Psoas muscle (tissue), 8 donors: Measurements from ENCODE around the gene CWF19L1. TPM values are rescaled to one million over a fixed set of nuclear protein-coding genes. Genes with fewer than 3 reads are reported as not detected.
"Not testable (repeated sequence)": the region's sequence is repeated elsewhere in the genome, so short reads cannot be mapped to it uniquely, and the experiment has no call there.

ENCODE experiments used
- ATAC-seq, 4 donors: fragments of 200-7000 bp; cut with Tn5 transposase; one replicate each; pipeline ENCODE4 v1.9.1; 2020; ENCODE audit warnings: moderate library complexity in 3 of 4, mild to moderate bottlenecking in 2 of 4
- DNase-seq, 2 donors: peaks; one replicate each; pipeline ENCODE4 v3.0.0-alpha.2; 2020
- H3K27ac ChIP-seq: fragments of 200-600 bp; one replicate; pipeline ENCODE4 v1.8.0; 2022
- H3K27me3 ChIP-seq, 3 donors: fragments of 200-600 bp in 1 of 3; one replicate each; pipeline versions ENCODE4 v1.6.1 to v1.8.0; 2013 to 2022; ENCODE audit warnings: low read length in 2 of 3, mild to moderate bottlenecking in 2 of 3, moderate library complexity in 1 of 3; ENCODE audit not compliant: insufficient read depth in 3 of 3
- H3K36me3 ChIP-seq, 2 donors: fragments of 200-600 bp in 1 of 2; one replicate each; pipeline versions ENCODE4 v1.6.1 to v1.8.0; 2013 to 2022; ENCODE audit warnings: low read depth in 1 of 2, mild to moderate bottlenecking in 1 of 2, moderate library complexity in 1 of 2; ENCODE audit not compliant: insufficient read depth in 1 of 2
- H3K4me1 ChIP-seq: fragments of 200-600 bp; one replicate; pipeline ENCODE4 v1.8.0; 2022
- H3K4me3 ChIP-seq: fragments of 200-600 bp; one replicate; pipeline ENCODE4 v1.8.0; 2022; ENCODE audit warnings: mild to moderate bottlenecking
- H3K9me3 ChIP-seq: fragments of 200-600 bp; one replicate; pipeline ENCODE4 v1.8.0; 2022
- CTCF ChIP-seq: fragments of 200-600 bp; IDR thresholded peaks from one replicate; pipeline ENCODE4 v1.8.0; 2022; ENCODE audit warnings: antibody characterized with exemption
- WGBS, 3 donors: extraction: QIAGEN DNeasy Blood & Tissue Kit; methylation state at CpG; one replicate each; pipeline versions ENCODE4 v1.1.6 to v1.1.7; 2013; 5-methylcytosine and 5-hydroxymethylcytosine counted together
- intact Hi-C, 2 donors: fragments of 100-400 bp; cut with DNase I; formaldehyde crosslinking; loops; one replicate each; pipeline versions ENCODE4 v1.11.0 to v1.14.2; 2022
- polyA plus RNA-seq, 3 donors: library from polyadenylated mRNA; stranded (reverse); fragments of 200-250 nt; gene quantifications; one replicate each; pipeline ENCODE4 v1.2.3, GENCODE V29; 2013
- total RNA-seq, 4 donors: library from RNA; stranded (reverse); fragmentation: NEBNext Ultra II Directional in 2 of 4; extraction: Animal tissue kit (Norgen Biotek cat#: 25700) in 2 of 4; gene quantifications; one replicate each; pipeline versions ENCODE4 v1.2.1 to v1.2.4, GENCODE V29; 2021 to 2023
- donor health status: healthy with polysubstance abuse.
- donor health status: DM: no; HTN: no; CAD: no; lungs with moderate emphysema.
- donor health status: Bipolar disorder and iron deficiency.
- donor health status: healthy.
- donor health status: DM: yes; HTN: yes; CAD: no.
- donor health status: DM: no; HTN: no; CAD: no.
- donor health status: DM: no; HTN: no; CAD: no.
- donor health status: DM: yes; HTN: yes; CAD: no.

The CWF19L1 gene
- total and polyA plus RNA-seq, 7 donors: 9.5 to 24.6 (median 13.5) TPM

GRCh38 chr10:100293066-100293465 lies 25.6 kb upstream of the CWF19L1 start:
- no peak for TF ChIP-seq CTCF
- DNase-seq (no peak), ATAC-seq (no peak)
- Histone ChIP-seq H3K27me3 (peaks cover 0 to 19% (median 0%) of the 10 kb centered on the region in 3 donors), H3K9me3 (no peaks in the 10 kb centered on the region), H3K27ac (no peak overlapping the region), H3K4me3 (no peak overlapping the region), H3K36me3 (no peaks in the 10 kb centered on the region), H3K4me1 (no peaks in the 10 kb centered on the region)
- intact Hi-C loops: no loop called here

- H3K27ac ChIP-seq, H3K36me3 ChIP-seq, DNase-seq, H3K4me3 ChIP-seq, H3K4me1 ChIP-seq, ATAC-seq, H3K9me3 ChIP-seq, intact Hi-C loops: not testable (repeated sequence)
- WGBS, 3 donors: 68 to 81% (median 70%) methylated on average over 4 of the region's 4 CpGs
- H3K27me3 ChIP-seq: peaks cover 0 to 19% (median 0%) of the 10 kb centered on the region in 3 donors
These were observed 24.9 kb upstream of the CWF19L1 start for GRCh38 chr10:100292300-100292699.

GRCh38 chr10:100291356-100291755 lies 23.9 kb upstream of the CWF19L1 start:
- H3K36me3 ChIP-seq: no peaks in the 10 kb centered on the region
- no peaks in the 10 kb centered on the region for H3K9me3 ChIP-seq
- ATAC-seq: no peak
- DNase-seq: no peak
- H3K27me3 ChIP-seq: peaks cover 0 to 13% (median 0%) of the 10 kb centered on the region in 3 donors
- intact Hi-C loops: no loop called here
- no peak for TF ChIP-seq CTCF
- no peak overlapping the region for H3K4me3 ChIP-seq
- H3K27ac ChIP-seq: no peak overlapping the region
- 59 to 61% (median 60%) methylated on average over 3 of the region's 3 CpGs for WGBS, 3 donors
- H3K4me1 ChIP-seq: peaks cover 6% of the 10 kb centered on the region

GRCh38 chr10:100289641-100290040 lies 22.2 kb upstream of the CWF19L1 start:
- Histone ChIP-seq H3K4me1 (peaks cover 16% of the 10 kb centered on the region), H3K4me3 (no peak overlapping the region), H3K27ac (no peak overlapping the region), H3K9me3 (no peaks in the 10 kb centered on the region), H3K36me3 (peaks cover 0 to 3% of the 10 kb centered on the region in 2 donors), H3K27me3 (peaks cover 0 to 2% (median 0%) of the 10 kb centered on the region in 3 donors)
- intact Hi-C loops: no loop called here
- DNase-seq: no peak
- no peak for ATAC-seq
- no peak for TF ChIP-seq CTCF
- 85 to 92% (median 91%) methylated on average over 2 of the region's 2 CpGs for WGBS, 3 donors

- Histone ChIP-seq H3K27me3 (no peaks in the 10 kb centered on the region), H3K4me1 (peaks cover 30% of the 10 kb centered on the region), H3K4me3 (no peak overlapping the region), H3K27ac (no peak overlapping the region), H3K9me3 (no peaks in the 10 kb centered on the region), H3K36me3 (peaks cover 2 to 17% of the 10 kb centered on the region in 2 donors)
- no peak for DNase-seq
- intact Hi-C loops: no loop called here
- WGBS, 3 donors: 79 to 88% (median 81%) methylated on average over 5 of the region's 5 CpGs
- no peak for ATAC-seq
- TF ChIP-seq CTCF: no peak
These were observed 20.8 kb upstream of the CWF19L1 start for GRCh38 chr10:100288196-100288595.
